ENCODE data around the gene KRT33B. TPM values are rescaled to one million over a fixed set of nuclear protein-coding genes. Genes with fewer than 3 reads are reported as not detected.

KRT33B gene
- total RNA-seq, 1 donor from 2014 or later, result not detected

GRCh38 chr17:41339571-41340172 lies 29.9 kb downstream of the KRT33B start:
- H2AFZ ChIP-seq (ENCODE audit: low read depth, low read length), result no peak overlapping the region
- H3K4me2 ChIP-seq (ENCODE audit: low read length), result no peak overlapping the region
- H4K20me1 ChIP-seq (ENCODE audit: insufficient read depth, low read length), result no peaks in the 10 kb centered on the region
- Mint-ChIP-seq H3K27ac (ENCODE audit: unreplicated experiment) (no peak overlapping the region), H3K4me3 (ENCODE audit: unreplicated experiment) (no peak overlapping the region), H3K27me3 (ENCODE audit: low read depth, unreplicated experiment) (peaks cover 11% of the 10 kb centered on the region), H3K4me1 (ENCODE audit: low read depth, unreplicated experiment) (no peaks in the 10 kb centered on the region), H3K9me3 (ENCODE audit: unreplicated experiment) (peaks cover 11% of the 10 kb centered on the region), H3K36me3 (ENCODE audit: low read depth, unreplicated experiment) (no peaks in the 10 kb centered on the region)
- TF ChIP-seq, protein P1, sequence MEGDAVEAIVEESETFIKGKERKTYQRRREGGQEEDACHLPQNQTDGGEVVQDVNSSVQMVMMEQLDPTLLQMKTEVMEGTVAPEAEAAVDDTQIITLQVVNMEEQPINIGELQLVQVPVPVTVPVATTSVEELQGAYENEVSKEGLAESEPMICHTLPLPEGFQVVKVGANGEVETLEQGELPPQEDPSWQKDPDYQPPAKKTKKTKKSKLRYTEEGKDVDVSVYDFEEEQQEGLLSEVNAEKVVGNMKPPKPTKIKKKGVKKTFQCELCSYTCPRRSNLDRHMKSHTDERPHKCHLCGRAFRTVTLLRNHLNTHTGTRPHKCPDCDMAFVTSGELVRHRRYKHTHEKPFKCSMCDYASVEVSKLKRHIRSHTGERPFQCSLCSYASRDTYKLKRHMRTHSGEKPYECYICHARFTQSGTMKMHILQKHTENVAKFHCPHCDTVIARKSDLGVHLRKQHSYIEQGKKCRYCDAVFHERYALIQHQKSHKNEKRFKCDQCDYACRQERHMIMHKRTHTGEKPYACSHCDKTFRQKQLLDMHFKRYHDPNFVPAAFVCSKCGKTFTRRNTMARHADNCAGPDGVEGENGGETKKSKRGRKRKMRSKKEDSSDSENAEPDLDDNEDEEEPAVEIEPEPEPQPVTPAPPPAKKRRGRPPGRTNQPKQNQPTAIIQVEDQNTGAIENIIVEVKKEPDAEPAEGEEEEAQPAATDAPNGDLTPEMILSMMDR (IDR thresholded peaks at IDR 0.05; ENCODE audit: insufficient read depth, low read depth, low read length), result no peak
- TF ChIP-seq EZH2 (IDR thresholded peaks at IDR 0.05; ENCODE audit: insufficient read depth, low read length), result no peak
- no peak for DNase-seq (ENCODE audit: low read depth)
- peaks cover 2% of the 10 kb centered on the region for H3K9me3 ChIP-seq (ENCODE audit: insufficient read depth, low read depth, low read length)
- no peaks in the 10 kb centered on the region for H3K27me3 ChIP-seq (ENCODE audit: insufficient read depth, low read length)
- H3K27ac ChIP-seq (ENCODE audit: low read depth, low read length), result no peak overlapping the region
- no peaks in the 10 kb centered on the region for H3K79me2 ChIP-seq (ENCODE audit: insufficient read depth, low read length)
- H3K9ac ChIP-seq (ENCODE audit: low read length), result no peak overlapping the region
- H3K4me1 ChIP-seq (ENCODE audit: insufficient read depth, low read length), result no peaks in the 10 kb centered on the region
- FAIRE-seq, result no peak
- H3K4me3 ChIP-seq (ENCODE audit: insufficient read depth, low read depth, low read length), result no peak overlapping the region
- H3K36me3 ChIP-seq (ENCODE audit: insufficient read depth, low read length), result no peaks in the 10 kb centered on the region

GRCh38 chr17:41338961-41339485 lies 30.6 kb downstream of the KRT33B start:
- no peaks in the 10 kb centered on the region for H3K36me3 ChIP-seq (ENCODE audit: insufficient read depth, low read length)
- Mint-ChIP-seq H3K27ac (ENCODE audit: unreplicated experiment) (no peak overlapping the region), H3K4me1 (ENCODE audit: low read depth, unreplicated experiment) (no peaks in the 10 kb centered on the region), H3K27me3 (ENCODE audit: low read depth, unreplicated experiment) (peaks cover 12% of the 10 kb centered on the region), H3K9me3 (ENCODE audit: unreplicated experiment) (peaks cover 11% of the 10 kb centered on the region), H3K4me3 (ENCODE audit: unreplicated experiment) (no peak overlapping the region), H3K36me3 (ENCODE audit: low read depth, unreplicated experiment) (no peaks in the 10 kb centered on the region)
- H3K4me3 ChIP-seq (ENCODE audit: insufficient read depth, low read depth, low read length), result no peak overlapping the region
- H3K9ac ChIP-seq (ENCODE audit: low read length), result no peak overlapping the region
- peaks cover 2% of the 10 kb centered on the region for H3K9me3 ChIP-seq (ENCODE audit: insufficient read depth, low read depth, low read length)
- DNase-seq (ENCODE audit: low read depth) (no peak), FAIRE-seq (no peak)
- H3K79me2 ChIP-seq (ENCODE audit: insufficient read depth, low read length), result no peaks in the 10 kb centered on the region
- no peak overlapping the region for H2AFZ ChIP-seq (ENCODE audit: low read depth, low read length)
- no peaks in the 10 kb centered on the region for H3K27me3 ChIP-seq (ENCODE audit: insufficient read depth, low read length)
- H3K4me2 ChIP-seq (ENCODE audit: low read length), result no peak overlapping the region
- H4K20me1 ChIP-seq (ENCODE audit: insufficient read depth, low read length), result no peaks in the 10 kb centered on the region
- H3K4me1 ChIP-seq (ENCODE audit: insufficient read depth, low read length), result no peaks in the 10 kb centered on the region
- no peak overlapping the region for H3K27ac ChIP-seq (ENCODE audit: low read depth, low read length)
- TF ChIP-seq, protein P1 (IDR thresholded peaks at IDR 0.05; ENCODE audit: insufficient read depth, low read depth, low read length), result no peak
- no peak for TF ChIP-seq EZH2 (IDR thresholded peaks at IDR 0.05; ENCODE audit: insufficient read depth, low read length)

GRCh38 chr17:41335747-41336146 lies 33.9 kb downstream of the KRT33B start:
- H3K9ac ChIP-seq (ENCODE audit: low read length), result no peak overlapping the region
- H3K4me1 ChIP-seq (ENCODE audit: insufficient read depth, low read length), result no peaks in the 10 kb centered on the region

More at GRCh38 chr17:41335747-41336146, 33.9 kb downstream of the KRT33B start:
- no peaks in the 10 kb centered on the region for H3K9me3 Mint-ChIP-seq (ENCODE audit: unreplicated experiment)
- H3K27ac ChIP-seq (ENCODE audit: low read depth, low read length), result no peak overlapping the region
- H3K36me3 Mint-ChIP-seq (ENCODE audit: low read depth, unreplicated experiment), result peaks cover 2% of the 10 kb centered on the region
- FAIRE-seq, result no peak
- peaks cover 24% of the 10 kb centered on the region for H3K27me3 Mint-ChIP-seq (ENCODE audit: low read depth, unreplicated experiment)
- H3K9me3 ChIP-seq (ENCODE audit: insufficient read depth, low read depth, low read length), result no peaks in the 10 kb centered on the region
- H3K4me3 ChIP-seq (ENCODE audit: insufficient read depth, low read depth, low read length), result no peak overlapping the region
- no peaks in the 10 kb centered on the region for H3K36me3 ChIP-seq (ENCODE audit: insufficient read depth, low read length)
- H3K27ac Mint-ChIP-seq (ENCODE audit: unreplicated experiment), result no peak overlapping the region
- H3K79me2 ChIP-seq (ENCODE audit: insufficient read depth, low read length), result no peaks in the 10 kb centered on the region
- H2AFZ ChIP-seq (ENCODE audit: low read depth, low read length), result no peak overlapping the region
- no peaks in the 10 kb centered on the region for H3K4me1 Mint-ChIP-seq (ENCODE audit: low read depth, unreplicated experiment)
- no peaks in the 10 kb centered on the region for H3K27me3 ChIP-seq (ENCODE audit: insufficient read depth, low read length)
- DNase-seq (ENCODE audit: low read depth), result no peak
- H3K4me2 ChIP-seq (ENCODE audit: low read length), result no peak overlapping the region
- no peak overlapping the region for H3K4me3 Mint-ChIP-seq (ENCODE audit: unreplicated experiment)
- H4K20me1 ChIP-seq (ENCODE audit: insufficient read depth, low read length), result no peaks in the 10 kb centered on the region
- TF ChIP-seq EZH2 (IDR thresholded peaks at IDR 0.05; ENCODE audit: insufficient read depth, low read length), result no peak
- TF ChIP-seq, protein P1 (IDR thresholded peaks at IDR 0.05; ENCODE audit: insufficient read depth, low read depth, low read length), result no peak
